Neural cell (in vitro differentiated cells): ENCODE measurements around the gene SLMAP. TPM values are rescaled to one million over a fixed set of nuclear protein-coding genes. Genes with fewer than 3 reads are reported as not detected.
"Not testable (repeated sequence)": the region's sequence is repeated elsewhere in the genome, so short reads cannot be mapped to it uniquely, and the experiment has no call there.

Experiments
- H2AFZ ChIP-seq: fragments of 200-600, 300-800 bp; sonication (generic), shearing (Covaris generic); 2 replicates; pipeline ENCODE4 v1.6.0; 2014; ENCODE audit warnings: low read depth, mild to moderate bottlenecking, antibody characterized with exemption, low read length, moderate library complexity
- H3F3A ChIP-seq: fragments of 200-600 bp; shearing (Covaris generic); 2 replicates; pipeline ENCODE4 v1.6.1; 2016; ENCODE audit warnings: mild to moderate bottlenecking, moderate library complexity, mixed read lengths, antibody characterized with exemption, low read length; ENCODE audit not compliant: insufficient read depth, poor library complexity, severe bottlenecking
- H3K27ac ChIP-seq: fragments of 200-600, 300-800 bp; sonication (generic), shearing (Covaris generic); 2 replicates; pipeline ENCODE4 v1.5.1; 2014; ENCODE audit warnings: mild to moderate bottlenecking, low read length, moderate library complexity
- H3K27me3 ChIP-seq: fragments of 300-800, 200-600 bp; sonication (generic), shearing (Covaris generic); 2 replicates; pipeline ENCODE4 v1.6.0; 2014; ENCODE audit warnings: mild to moderate bottlenecking, low read depth, low read length, moderate library complexity; ENCODE audit not compliant: insufficient read depth
- H3K36me3 ChIP-seq: fragments of 300-800, 200-600 bp; sonication (generic), shearing (Covaris generic); 2 replicates; pipeline ENCODE4 v1.5.1; 2014; ENCODE audit warnings: mild to moderate bottlenecking, antibody characterized with exemption, low read length, moderate library complexity; ENCODE audit not compliant: insufficient read depth
- H3K4me2 ChIP-seq: fragments of 300-800, 200-600 bp; sonication (generic), shearing (Covaris generic); 2 replicates; pipeline ENCODE4 v1.6.0; 2014; ENCODE audit warnings: mild to moderate bottlenecking, low read length
- H3K4me3 ChIP-seq: fragments of 300-800, 200-600 bp; sonication (generic), shearing (Covaris generic); 2 replicates; pipeline ENCODE4 v1.5.1; 2014; ENCODE audit warnings: mild to moderate bottlenecking, low read length, moderate library complexity
- H3K79me2 ChIP-seq: fragments of 200-600 bp; shearing (Covaris generic); replicated peaks from 2 replicates; pipeline ENCODE4 v1.6.0; 2014; ENCODE audit warnings: mild to moderate bottlenecking, low read length, moderate library complexity; ENCODE audit not compliant: insufficient read depth
- H3K9ac ChIP-seq: fragments of 300-800, 200-600 bp; sonication (generic), shearing (Covaris generic); 2 replicates; pipeline ENCODE4 v1.6.1; 2016; ENCODE audit warnings: mild to moderate bottlenecking, low read length, mixed read lengths
- H3K9me2 ChIP-seq: fragments of 200-600 bp; shearing (Covaris generic); 2 replicates; pipeline ENCODE4 v1.6.1; 2016; ENCODE audit warnings: mild to moderate bottlenecking, low read length, mixed read lengths; ENCODE audit not compliant: insufficient read depth
- H3K9me3 ChIP-seq: fragments of 200-600, 300-800 bp; sonication (generic), shearing (Covaris generic); 2 replicates; pipeline ENCODE4 v1.6.1; 2016; ENCODE audit warnings: mild to moderate bottlenecking, mixed run types, low read length, moderate library complexity, mixed read lengths
- H4K20me1 ChIP-seq: fragments of 200-600 bp; shearing (Covaris generic); 2 replicates; pipeline ENCODE4 v1.6.1; 2016; ENCODE audit warnings: mild to moderate bottlenecking, mixed run types; ENCODE audit not compliant: insufficient read depth
- CTCF ChIP-seq: fragments of 450-650 bp; IDR thresholded peaks from 2 replicates; pipeline ENCODE4 v1.5.1; 2014; ENCODE audit warnings: antibody characterized with exemption, mild to moderate bottlenecking, moderate library complexity; ENCODE audit not compliant: poor library complexity, severe bottlenecking
- EP300 ChIP-seq: fragments of 450-650 bp; conservative IDR thresholded peaks from 2 replicates; pipeline ENCODE4 v1.6.1; 2014; ENCODE audit warnings: antibody characterized with exemption, mild to moderate bottlenecking, moderate library complexity; ENCODE audit not compliant: poor library complexity, severe bottlenecking
- EZH2 ChIP-seq: fragments of 200-600, 300-800 bp; shearing (Covaris generic), sonication (generic); IDR thresholded peaks from 2 replicates; pipeline ENCODE4 v1.6.1; 2014; ENCODE audit warnings: antibody characterized with exemption, low read length, borderline replicate concordance, mild to moderate bottlenecking; ENCODE audit not compliant: insufficient read depth, poor library complexity, severe bottlenecking
- MXI1 ChIP-seq: fragments of 450-650 bp; conservative IDR thresholded peaks from 2 replicates; pipeline ENCODE4 v1.6.1; 2014; ENCODE audit warnings: antibody characterized with exemption, mild to moderate bottlenecking; ENCODE audit not compliant: poor library complexity, severe bottlenecking
- POLR2AphosphoS5 ChIP-seq: IDR thresholded peaks from 2 replicates; pipeline ENCODE4 v1.6.1; 2012
- RAD21 ChIP-seq: fragments of 450-650 bp; conservative IDR thresholded peaks from 2 replicates; pipeline ENCODE4 v1.6.1; 2014; ENCODE audit warnings: antibody characterized with exemption, mild to moderate bottlenecking, moderate library complexity
- REST ChIP-seq: IDR thresholded peaks from 2 replicates; pipeline ENCODE4 v1.6.1; 2012; ENCODE audit warnings: borderline replicate concordance
- SMC3 ChIP-seq: fragments of 450-650 bp; conservative IDR thresholded peaks from 2 replicates; pipeline ENCODE4 v1.6.1; 2014; ENCODE audit warnings: antibody characterized with exemption, mild to moderate bottlenecking, moderate library complexity; ENCODE audit not compliant: poor library complexity
- TAF1 ChIP-seq: IDR thresholded peaks from 2 replicates; pipeline ENCODE4 v1.6.1; 2012; ENCODE audit warnings: low read depth
- polyA plus RNA-seq: library from polyadenylated mRNA; depleted of rRNA; stranded (reverse); fragments of >200 nt; gene quantifications from 2 replicates; pipeline ENCODE4 v1.2.3, GENCODE V29; 2014

The SLMAP gene
- polyA plus RNA-seq, 1 donor from 2014 or later, result 42.1 TPM

DNA sequence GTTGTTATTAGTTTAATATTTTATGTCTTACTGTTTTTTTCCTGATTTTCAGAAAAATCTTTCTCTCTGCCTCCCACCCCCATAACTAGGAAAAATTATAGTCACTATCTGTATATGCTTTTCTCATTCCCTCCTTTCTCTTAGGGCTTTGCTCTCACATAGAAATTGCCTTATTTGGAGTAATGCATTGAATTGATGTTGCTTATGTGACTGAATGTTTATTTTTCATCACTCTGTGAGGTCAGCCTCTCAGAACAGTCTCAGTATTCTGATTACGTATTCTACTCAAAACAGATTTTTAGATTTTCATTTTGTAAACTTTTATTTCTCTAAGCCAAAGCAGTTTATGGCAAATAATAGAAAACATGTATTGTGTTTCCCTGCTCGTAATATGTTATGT lies 121.0 kb downstream of the SLMAP start:
- no peaks in the 10 kb centered on the region for H3K79me2 ChIP-seq
- no peaks in the 10 kb centered on the region for H3K27me3 ChIP-seq
- no peak overlapping the region for H3K4me3 ChIP-seq
- H2AFZ ChIP-seq, result no peak overlapping the region
- no peak overlapping the region for H3K4me2 ChIP-seq
- TF ChIP-seq EZH2 (no peak), RAD21 (no peak), MXI1 (no peak), TAF1 (no peak), EP300 (no peak), POLR2AphosphoS5 (no peak)
- no peaks in the 10 kb centered on the region for H4K20me1 ChIP-seq
- no peak overlapping the region for H3K9ac ChIP-seq
- H3K9me2 ChIP-seq, result no peaks in the 10 kb centered on the region
- H3F3A ChIP-seq, result no peaks in the 10 kb centered on the region
- H3K9me3 ChIP-seq, result no peaks in the 10 kb centered on the region
- H3K36me3 ChIP-seq, result no peaks in the 10 kb centered on the region
- no peak overlapping the region for H3K27ac ChIP-seq

DNA sequence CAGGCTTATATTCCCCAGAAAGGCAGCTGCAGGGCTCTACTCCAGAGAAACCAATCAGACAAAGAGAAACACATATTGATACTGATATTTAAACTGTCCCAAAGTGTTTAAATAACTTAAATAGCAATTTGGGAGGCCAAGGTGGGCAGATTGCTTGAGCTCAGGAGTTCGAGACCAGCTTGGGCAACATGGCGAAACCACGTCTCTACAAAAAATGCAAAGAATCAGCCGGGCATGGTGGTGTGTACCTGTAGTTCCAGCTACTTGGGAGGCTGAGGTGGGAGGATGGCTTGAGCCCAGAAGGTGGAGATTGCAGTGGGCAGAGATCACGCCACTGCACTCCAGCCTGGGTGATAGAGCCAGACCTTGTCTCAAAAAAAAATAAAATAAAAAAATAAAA lies 128.3 kb downstream of the SLMAP start:
- not testable (repeated sequence) for H3K4me3 ChIP-seq, H4K20me1 ChIP-seq, H3K9ac ChIP-seq, H3K9me2 ChIP-seq, H3K79me2 ChIP-seq, H3F3A ChIP-seq, H3K27ac ChIP-seq, H3K36me3 ChIP-seq, H2AFZ ChIP-seq, H3K27me3 ChIP-seq, H3K9me3 ChIP-seq, H3K4me2 ChIP-seq

GRCh38 chr3:57889807-57890206 lies 133.7 kb downstream of the SLMAP start:
- no peaks in the 10 kb centered on the region for H3F3A ChIP-seq
- no peak overlapping the region for H2AFZ ChIP-seq
- H3K9ac ChIP-seq, result no peak overlapping the region
- no peaks in the 10 kb centered on the region for H3K27me3 ChIP-seq
- H3K36me3 ChIP-seq, result no peaks in the 10 kb centered on the region
- H3K4me3 ChIP-seq, result no peak overlapping the region
- H3K4me2 ChIP-seq, result no peak overlapping the region
- H3K79me2 ChIP-seq, result no peaks in the 10 kb centered on the region
- no peaks in the 10 kb centered on the region for H3K9me3 ChIP-seq
- H3K27ac ChIP-seq, result no peak overlapping the region
- H3K9me2 ChIP-seq, result no peaks in the 10 kb centered on the region
- TF ChIP-seq EP300 (no peak), MXI1 (no peak), SMC3 (no peak), REST (no peak), TAF1 (no peak), EZH2 (no peak), POLR2AphosphoS5 (no peak), CTCF (no peak), RAD21 (no peak)
- no peaks in the 10 kb centered on the region for H4K20me1 ChIP-seq
